ENCODE measurements around the gene EIF3L.

The EIF3L gene

GRCh38 chr22:37827056-37827455, 22.2 kb upstream of the EIF3L start:
- ATAC-seq: no peak; the same call in 2 of the 3 replicates
- TF ChIP-seq TCF4 (CRISPR knock-in tag; IDR thresholded peaks at IDR 0.05; ENCODE audit: borderline replicate concordance) (no peak), ZFP30 (CRISPR knock-in tag; IDR thresholded peaks at IDR 0.05) (no peak), OSR1 (CRISPR knock-in tag; IDR thresholded peaks at IDR 0.05) (no peak), ZNF565 (CRISPR knock-in tag; conservative IDR thresholded peaks at IDR 0.05; ENCODE audit: low read depth) (no peak), SNAI2 (CRISPR knock-in tag; IDR thresholded peaks at IDR 0.05) (no peak), ZC3H10 (CRISPR knock-in tag; IDR thresholded peaks at IDR 0.05) (no peak), CSDC2 (CRISPR knock-in tag; IDR thresholded peaks at IDR 0.05) (no peak), PATZ1 (CRISPR knock-in tag; IDR thresholded peaks at IDR 0.05; ENCODE audit: borderline replicate concordance) (no peak), PPARA (CRISPR knock-in tag; IDR thresholded peaks at IDR 0.05; ENCODE audit: borderline replicate concordance) (no peak)

GRCh38 chr22:37830093-37830842, 19.0 kb upstream of the EIF3L start:
- TF ChIP-seq TOX (CRISPR knock-in tag; IDR thresholded peaks at IDR 0.05; ENCODE audit: borderline replicate concordance): no peak
- no peak for TF ChIP-seq CSRNP3 (CRISPR knock-in tag; IDR thresholded peaks at IDR 0.05)
- no peak for TF ChIP-seq ZNF565 (CRISPR knock-in tag; conservative IDR thresholded peaks at IDR 0.05; ENCODE audit: low read depth)
- TF ChIP-seq TSHZ2 (CRISPR knock-in tag; IDR thresholded peaks at IDR 0.05): no peak
- TF ChIP-seq GLIS3 (CRISPR knock-in tag; IDR thresholded peaks at IDR 0.05): no peak
- TF ChIP-seq OSR1 (CRISPR knock-in tag; IDR thresholded peaks at IDR 0.05): no peak
- TF ChIP-seq ISL1 (CRISPR knock-in tag; IDR thresholded peaks at IDR 0.05): no peak
- no peak for TF ChIP-seq CREB5 (CRISPR knock-in tag; IDR thresholded peaks at IDR 0.05; ENCODE audit: low read depth)
- no peak for TF ChIP-seq POU6F1 (CRISPR knock-in tag; IDR thresholded peaks at IDR 0.05; ENCODE audit: borderline replicate concordance, low read depth)
- TF ChIP-seq ZFP3 (CRISPR knock-in tag; IDR thresholded peaks at IDR 0.05): no peak
- TF ChIP-seq PPARA (CRISPR knock-in tag; IDR thresholded peaks at IDR 0.05; ENCODE audit: borderline replicate concordance): no peak
- no peak for TF ChIP-seq TCF4 (CRISPR knock-in tag; IDR thresholded peaks at IDR 0.05; ENCODE audit: borderline replicate concordance)
- no peak for ATAC-seq

- TF ChIP-seq ZNF565 (CRISPR knock-in tag; conservative IDR thresholded peaks at IDR 0.05; ENCODE audit: low read depth) (no peak), ZNF70 (CRISPR knock-in tag; IDR thresholded peaks at IDR 0.05) (no peak), TOX (CRISPR knock-in tag; IDR thresholded peaks at IDR 0.05; ENCODE audit: borderline replicate concordance) (no peak)
- ATAC-seq: no peak
Observed at GRCh38 chr22:37831472-37831871, 17.7 kb upstream of the EIF3L start.
